Esophagus mucosa (tissue), 1 donor: ENCODE data around the gene KRTAP9-2. TPM values are rescaled to one million over a fixed set of nuclear protein-coding genes. Genes with fewer than 3 reads are reported as not detected.
"Not testable (repeated sequence)": the region's sequence is repeated elsewhere in the genome, so short reads cannot be mapped to it uniquely, and the experiment has no call there.

Experiments
- ATAC-seq: fragments of 200-7000 bp; cut with Tn5 transposase; one replicate; pipeline ENCODE4 v1.9.1; 2020
- total RNA-seq: library from RNA; stranded (reverse); gene quantifications from one replicate; pipeline ENCODE4 v1.2.4, GENCODE V29; 2023
- donor health status: DM: yes; HTN: yes; CAD: no.

The KRTAP9-2 gene
- total RNA-seq = not detected

GRCh38 chr17:41226598-41227095 is at the start of gene KRTAP9-2:
TSS of gene KRTAP9-2 (plus strand) at chr17:41226648. CDS start at chr17:41226655, 7 bp downstream.
- ATAC-seq = not testable (repeated sequence)

- ATAC-seq = no peak
These were observed 49.6 kb upstream of the KRTAP9-2 start for GRCh38 chr17:41176744-41177387.

- ATAC-seq = no peak
These were observed 48.6 kb upstream of the KRTAP9-2 start, which contains the start of gene KRTAP4-2 for GRCh38 chr17:41177727-41178271. TSS of gene KRTAP4-2 (minus strand) at chr17:41178221. CDS start at chr17:41178164, 57 bp downstream.

GRCh38 chr17:41178341-41178740 is 48.1 kb upstream of the KRTAP9-2 start:
- ATAC-seq = peak; percentile 93

GRCh38 chr17:41178843-41179616 is 47.4 kb upstream of the KRTAP9-2 start:
- no peak for ATAC-seq

GRCh38 chr17:41184480-41184961 is 41.9 kb upstream of the KRTAP9-2 start, which contains the start of gene KRTAP4-1:
TSS of gene KRTAP4-1 (minus strand) at chr17:41184911. CDS start at chr17:41184854, 57 bp downstream.
- no peak for ATAC-seq

- no peak for ATAC-seq
These were observed 41.4 kb upstream of the KRTAP9-2 start for GRCh38 chr17:41185001-41185400.

GRCh38 chr17:41186872-41187271 is 39.6 kb upstream of the KRTAP9-2 start:
- ATAC-seq = no peak

GRCh38 chr17:41189837-41190318 is 36.6 kb upstream of the KRTAP9-2 start, which contains the start of gene KRTAP9-1:
TSS of gene KRTAP9-1 (plus strand) at chr17:41189887. CDS start at chr17:41189887, 0 bp downstream.
- ATAC-seq = not testable (repeated sequence)

- no peak for ATAC-seq
These were observed 36.1 kb upstream of the KRTAP9-2 start for GRCh38 chr17:41190328-41190727.

- ATAC-seq = no peak
These were observed 30.4 kb upstream of the KRTAP9-2 start for GRCh38 chr17:41196068-41196467.

GRCh38 chr17:41199421-41200078 is 26.9 kb upstream of the KRTAP9-2 start:
- ATAC-seq = no peak

- no peak for ATAC-seq
These were observed 14.5 kb upstream of the KRTAP9-2 start for GRCh38 chr17:41211845-41212466.

- no peak for ATAC-seq
These were observed 13.8 kb upstream of the KRTAP9-2 start for GRCh38 chr17:41212524-41213169.

- no peak for ATAC-seq
These were observed 10.8 kb upstream of the KRTAP9-2 start for GRCh38 chr17:41215681-41216080.

GRCh38 chr17:41223821-41224220 is 2.6 kb upstream of the KRTAP9-2 start:
- ATAC-seq = no peak

GRCh38 chr17:41226051-41226450 is 397 bp upstream of the KRTAP9-2 start:
- no peak for ATAC-seq

GRCh38 chr17:41230094-41230493 is 3.6 kb downstream of the KRTAP9-2 start:
- ATAC-seq = no peak

- no peak for ATAC-seq
These were observed 5.3 kb downstream of the KRTAP9-2 start for GRCh38 chr17:41231731-41232130.

- not testable (repeated sequence) for ATAC-seq
These were observed 6.1 kb downstream of the KRTAP9-2 start, which contains the start of gene KRTAP9-3 for GRCh38 chr17:41232399-41233105. TSS of gene KRTAP9-3 (plus strand) at chr17:41232449. CDS start at chr17:41232502, 53 bp downstream.
